Measurements from ENCODE around the gene KCTD7.
"Not testable (repeated sequence)": the region's sequence is repeated elsewhere in the genome, so short reads cannot be mapped to it uniquely, and the experiment has no call there.

Gene KCTD7

DNA sequence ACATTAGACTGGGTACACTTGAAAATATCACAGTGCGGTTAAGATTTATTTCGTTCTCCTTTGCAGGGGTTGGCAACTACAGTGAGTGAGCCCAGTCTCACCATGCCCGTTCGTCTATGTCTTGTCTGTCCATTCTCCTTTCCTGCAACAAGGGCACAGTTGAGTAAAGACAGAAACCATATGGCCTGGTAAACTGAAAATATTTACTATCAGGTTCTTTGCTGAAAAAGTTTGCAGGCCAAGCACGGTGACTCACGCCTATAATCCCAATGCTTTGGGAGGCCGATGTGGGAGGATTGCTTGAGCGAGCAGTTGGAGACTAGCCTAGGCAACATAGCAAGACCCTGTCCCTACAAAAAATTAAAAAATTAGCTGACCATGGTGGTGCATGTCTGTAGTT, 11.4 kb upstream of the KCTD7 start:
- DNase-seq (ENCODE audit: low spot score), result no peak

DNA sequence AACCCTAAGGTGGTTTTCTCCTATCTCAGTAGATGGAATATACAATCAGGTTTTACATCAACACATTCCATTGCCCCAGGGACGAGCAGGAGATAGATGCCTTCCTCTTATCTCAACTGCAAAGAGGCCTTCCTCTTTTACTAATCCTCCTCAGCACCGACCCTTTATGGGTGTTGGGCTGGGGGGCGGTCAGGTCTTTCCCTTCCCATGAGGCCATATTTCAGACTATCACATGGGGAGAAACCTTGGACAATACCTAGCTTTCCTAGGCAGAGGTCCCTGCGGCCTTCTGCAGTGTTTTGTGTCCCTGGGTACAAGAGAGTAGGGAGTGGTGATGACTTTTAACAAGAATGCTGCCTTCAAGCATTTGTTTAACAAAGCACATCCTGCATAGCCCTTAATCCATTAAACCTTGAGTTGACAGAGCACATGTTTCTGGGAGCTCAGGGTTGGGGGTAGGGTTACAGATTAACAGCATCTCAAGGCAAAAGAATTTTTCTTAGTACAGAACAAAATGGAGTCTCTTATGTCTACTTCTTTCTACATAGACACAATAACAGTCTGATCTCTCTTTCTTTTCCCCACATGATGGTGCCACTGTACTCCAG, 9.2 kb upstream of the KCTD7 start:
- DNase-seq (ENCODE audit: low spot score), result not testable (repeated sequence)

- no peak for DNase-seq (ENCODE audit: low spot score)
These were observed 2.2 kb upstream of the KCTD7 start for GRCh38 chr7:66626331-66626934.

GRCh38 chr7:66627151-66627681, 1.5 kb upstream of the KCTD7 start:
- no peak for DNase-seq (ENCODE audit: low spot score)

GRCh38 chr7:66627881-66628360, 760 bp upstream of the KCTD7 start:
- DNase-seq (ENCODE audit: low spot score), result no peak

GRCh38 chr7:66629222-66630062, 761 bp downstream of the KCTD7 start:
- no peak for DNase-seq (ENCODE audit: low spot score)

GRCh38 chr7:66630531-66630930, 1.9 kb downstream of the KCTD7 start:
- DNase-seq (ENCODE audit: low spot score), result no peak

DNA sequence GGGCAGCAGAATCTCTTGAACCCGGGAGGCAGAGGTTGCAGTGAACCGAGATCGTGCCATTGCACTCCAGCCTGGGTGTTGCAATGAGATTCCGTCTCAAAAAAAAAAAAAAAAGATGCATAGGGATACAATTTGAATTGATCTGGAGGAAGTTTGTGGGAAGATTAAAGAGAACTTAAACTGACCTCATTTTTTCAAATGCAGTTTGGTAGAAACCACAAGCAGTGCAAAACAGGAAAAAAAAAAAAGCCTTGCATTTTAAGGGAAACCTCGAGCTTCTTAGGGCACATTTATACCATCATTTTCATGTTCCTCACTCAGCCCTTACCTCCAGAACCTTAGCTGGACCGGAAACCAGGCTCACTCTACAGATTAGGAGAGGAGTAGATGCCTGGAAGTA, 2.8 kb downstream of the KCTD7 start:
- peak; percentile 9 for DNase-seq (ENCODE audit: low spot score)

- no peak for DNase-seq (ENCODE audit: low spot score)
These were observed 6.1 kb downstream of the KCTD7 start for GRCh38 chr7:66634816-66635215.

GRCh38 chr7:66635322-66635981, 6.8 kb downstream of the KCTD7 start:
- DNase-seq (ENCODE audit: low spot score), result not testable (repeated sequence)

DNA sequence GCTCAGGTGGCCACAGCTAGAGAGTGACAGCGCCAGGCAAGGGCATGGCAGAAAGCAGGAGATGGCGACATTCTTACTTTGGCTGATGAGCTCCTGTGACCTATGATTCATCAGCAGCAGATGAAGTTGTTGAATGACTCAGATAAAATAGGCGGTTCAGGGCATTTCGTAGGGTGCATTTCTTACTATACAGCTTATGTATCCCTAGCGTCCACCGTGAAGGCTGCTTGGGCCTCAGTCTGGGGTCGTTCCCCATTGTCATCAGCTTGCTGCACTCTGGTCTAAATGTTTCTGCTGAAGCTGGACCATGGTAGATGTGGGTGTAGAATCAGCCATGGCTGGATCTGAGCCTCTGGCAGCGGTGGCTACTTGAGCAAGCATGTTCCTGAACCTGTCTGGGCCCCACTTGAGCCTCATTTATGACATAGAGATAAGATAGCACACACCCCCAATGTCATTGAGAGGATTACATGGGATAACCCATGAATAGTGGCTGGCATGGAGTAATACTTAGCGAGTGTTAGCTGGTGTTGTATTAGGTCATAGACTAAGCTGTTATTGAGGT, 7.4 kb downstream of the KCTD7 start:
- not testable (repeated sequence) for DNase-seq (ENCODE audit: low spot score)

DNA sequence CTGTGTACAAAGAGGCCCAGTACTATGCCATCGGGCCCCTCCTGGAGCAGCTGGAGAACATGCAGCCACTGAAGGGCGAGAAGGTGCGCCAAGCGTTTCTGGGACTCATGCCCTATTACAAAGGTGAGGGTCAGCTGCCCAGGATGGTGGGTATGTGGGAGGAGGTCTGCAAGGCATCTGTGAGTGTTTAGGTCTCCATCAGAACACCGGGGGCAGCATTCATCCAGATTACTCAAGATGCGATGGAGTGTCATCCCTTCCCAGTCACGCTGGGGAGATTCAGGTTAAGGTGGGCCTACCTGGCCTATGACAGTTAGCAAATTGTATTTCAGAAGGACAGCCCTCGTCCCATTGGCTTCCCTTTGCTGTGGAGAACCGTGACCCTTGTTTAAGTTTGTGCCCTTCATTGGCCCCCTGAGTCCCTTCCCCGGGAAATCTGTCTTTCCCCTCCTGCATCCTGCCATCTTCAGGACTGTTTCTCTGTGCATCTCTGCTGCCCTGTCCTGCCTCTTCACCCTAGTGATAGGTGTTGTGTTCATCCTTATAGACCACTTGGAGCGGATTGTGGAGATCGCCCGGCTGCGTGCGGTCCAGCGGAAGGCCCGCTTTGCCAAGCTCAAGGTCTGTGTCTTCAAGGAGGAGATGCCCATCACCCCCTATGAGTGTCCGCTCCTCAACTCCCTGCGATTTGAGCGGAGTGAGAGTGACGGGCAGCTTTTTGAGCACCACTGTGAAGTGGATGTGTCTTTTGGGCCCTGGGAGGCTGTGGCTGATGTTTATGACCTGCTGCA, 9.8 kb downstream of the KCTD7 start:
- no peak for DNase-seq (ENCODE audit: low spot score)

DNA sequence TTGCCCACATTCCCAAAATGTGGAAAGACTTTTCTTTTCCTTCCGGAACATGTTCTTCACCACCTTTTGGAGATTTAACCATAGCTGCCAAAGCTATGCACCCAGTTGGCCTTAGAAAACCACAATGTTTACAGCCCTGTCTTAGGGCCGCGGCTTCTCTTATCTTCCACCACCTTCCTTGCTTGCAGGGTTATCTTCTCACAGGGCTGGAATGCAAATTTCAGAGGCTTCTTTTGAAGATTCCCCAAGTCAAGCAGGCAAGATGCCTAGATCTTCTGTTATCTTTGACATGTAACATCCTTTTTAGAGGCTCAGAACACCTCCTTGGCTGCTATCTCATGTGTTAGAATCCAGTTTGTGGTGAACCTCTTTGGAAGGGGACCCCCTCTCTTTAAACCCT, 11.1 kb downstream of the KCTD7 start:
- no peak for DNase-seq (ENCODE audit: low spot score)

- DNase-seq (ENCODE audit: low spot score), result no peak
These were observed 12.3 kb downstream of the KCTD7 start for GRCh38 chr7:66640802-66641525.

DNA sequence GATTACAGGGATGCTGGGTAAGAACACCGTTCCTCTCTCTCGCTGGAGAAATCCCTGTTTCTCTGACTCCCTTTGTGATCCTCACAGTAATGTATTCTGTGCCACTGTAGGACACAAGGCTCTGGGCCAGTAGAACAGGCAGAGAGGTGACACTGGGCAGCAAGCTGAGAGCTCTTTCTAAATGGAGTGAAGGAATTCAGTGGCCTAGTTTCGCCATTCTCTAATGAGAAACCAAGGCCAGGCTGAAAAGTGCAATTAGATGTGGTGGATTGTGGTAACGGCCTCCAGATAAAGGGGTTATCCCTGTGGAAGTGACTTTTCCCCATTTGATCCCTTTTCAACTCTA, 12.8 kb downstream of the KCTD7 start:
- DNase-seq (ENCODE audit: low spot score), result no peak

DNA sequence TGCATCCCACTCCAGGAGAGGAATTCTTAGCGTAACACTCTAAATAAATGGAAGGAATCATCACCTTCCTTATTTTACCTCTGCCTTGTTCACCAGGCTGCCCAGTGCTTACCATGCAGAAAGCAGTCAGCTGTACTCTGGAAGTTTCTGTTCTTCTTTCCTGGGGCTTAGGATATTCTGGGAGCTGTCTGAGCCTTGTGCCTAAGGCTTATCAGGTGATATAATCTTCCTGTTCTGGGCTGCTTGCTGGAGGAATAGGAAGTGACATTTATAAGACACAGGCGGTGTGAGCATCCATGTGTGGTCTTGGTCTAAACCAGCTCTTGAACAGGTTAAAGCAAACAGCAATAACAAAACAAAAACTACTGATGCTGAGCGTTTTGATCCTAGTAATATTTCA, 13.5 kb downstream of the KCTD7 start:
- DNase-seq (ENCODE audit: low spot score), result no peak

DNA sequence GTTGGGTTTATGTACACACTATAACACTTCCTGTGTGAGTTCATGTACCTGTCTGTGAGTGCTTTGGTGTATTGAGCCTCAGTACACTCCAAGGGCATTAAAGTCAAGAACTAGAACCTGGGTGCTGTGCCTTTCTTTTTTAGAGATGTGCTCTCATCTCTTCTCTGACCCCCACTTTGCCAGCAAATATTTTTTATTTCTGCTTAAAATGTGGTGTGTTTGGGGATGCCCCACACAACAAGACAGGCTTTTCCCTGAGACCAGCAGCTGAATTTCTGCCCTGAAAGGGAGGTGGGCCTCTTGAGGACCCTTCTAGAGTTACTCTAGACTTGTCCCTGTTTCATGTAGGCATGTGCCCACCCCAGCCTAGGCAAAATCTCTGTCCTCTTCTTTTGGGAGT, 14.3 kb downstream of the KCTD7 start:
- no peak for DNase-seq (ENCODE audit: low spot score)

DNA sequence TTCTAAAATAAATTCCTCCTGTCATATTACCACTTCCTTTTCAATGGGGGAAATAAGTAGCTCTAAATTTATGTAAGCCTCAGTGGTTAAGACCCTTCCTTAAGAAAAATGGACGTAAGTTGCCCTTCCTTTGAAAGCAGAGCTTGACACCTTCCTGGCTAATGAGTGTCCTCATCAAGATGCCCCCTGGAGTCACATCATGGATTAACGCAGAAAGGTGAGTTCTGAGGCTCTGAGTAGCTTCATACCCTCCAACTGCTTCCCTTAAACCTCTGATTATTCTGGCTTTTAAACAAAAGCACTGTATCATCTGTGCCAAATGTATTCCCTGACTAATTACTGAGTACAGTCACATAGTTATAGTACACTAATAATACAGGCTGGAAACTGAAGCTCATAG, 14.7 kb downstream of the KCTD7 start:
- no peak for DNase-seq (ENCODE audit: low spot score)

DNA sequence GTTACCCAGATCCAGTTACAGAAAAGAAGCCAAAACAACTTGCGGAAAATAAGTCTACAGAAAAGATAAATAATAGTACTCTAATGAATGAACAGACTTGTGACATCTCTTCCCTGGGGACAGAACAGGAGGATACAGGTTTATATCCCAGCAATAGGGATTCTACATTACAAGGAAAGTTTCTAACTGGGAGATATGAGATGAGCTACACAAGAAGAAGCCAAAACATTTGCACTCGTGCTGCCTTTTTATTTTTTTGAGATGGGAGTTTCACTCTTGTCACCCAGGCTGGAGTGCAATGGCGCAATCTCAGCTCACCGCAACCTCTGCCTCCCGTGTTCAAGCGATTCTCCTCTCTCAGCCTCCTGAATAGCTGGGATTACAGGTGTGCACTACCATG, 22.3 kb downstream of the KCTD7 start:
- DNase-seq (ENCODE audit: low spot score), result not testable (repeated sequence)

DNA sequence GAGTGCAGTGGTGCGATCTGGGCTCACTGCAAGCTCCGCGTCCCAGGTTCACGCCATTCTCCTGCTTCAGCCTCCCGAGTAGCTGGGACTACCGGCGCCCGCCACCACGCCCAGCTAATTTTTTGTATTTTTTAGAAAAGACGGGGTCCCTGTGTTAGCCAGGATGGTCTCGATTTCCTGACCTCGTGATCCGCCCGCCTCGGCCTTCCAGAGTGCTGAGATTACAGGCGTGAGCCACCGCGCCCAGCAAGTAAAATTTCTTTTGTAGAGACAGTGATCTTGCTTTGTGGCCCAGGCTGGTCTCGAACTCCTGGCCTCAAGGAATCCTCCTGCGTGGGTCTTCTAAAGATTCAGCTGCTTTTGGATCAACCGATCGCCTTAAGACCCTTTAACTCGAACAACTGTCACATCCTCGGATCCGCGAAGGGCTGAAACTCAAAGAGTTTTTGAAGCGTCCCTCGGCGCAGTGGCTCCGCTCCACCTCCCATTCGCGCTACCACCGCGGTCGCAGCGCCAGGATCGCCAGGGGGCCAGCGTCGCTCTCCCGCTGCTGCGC, 25.1 kb downstream of the KCTD7 start:
- DNase-seq (ENCODE audit: low spot score), result not testable (repeated sequence)

Measured in CD4-positive, alpha-beta T cell treated with Interleukin-15 for 4 hours (primary cell).